HG03097 (cell line): ENCODE data around the gene BDH1.
"Not testable (repeated sequence)": the region's sequence is repeated elsewhere in the genome, so short reads cannot be mapped to it uniquely, and the experiment has no call there.

ENCODE experiments used
- ATAC-seq: cut with Tn5 transposase; IDR thresholded peaks from one replicate; pipeline ENCODE4 v1.9.1; 2021; ENCODE audit not compliant: unreplicated experiment, low FRiP score

The BDH1 gene, protein sequence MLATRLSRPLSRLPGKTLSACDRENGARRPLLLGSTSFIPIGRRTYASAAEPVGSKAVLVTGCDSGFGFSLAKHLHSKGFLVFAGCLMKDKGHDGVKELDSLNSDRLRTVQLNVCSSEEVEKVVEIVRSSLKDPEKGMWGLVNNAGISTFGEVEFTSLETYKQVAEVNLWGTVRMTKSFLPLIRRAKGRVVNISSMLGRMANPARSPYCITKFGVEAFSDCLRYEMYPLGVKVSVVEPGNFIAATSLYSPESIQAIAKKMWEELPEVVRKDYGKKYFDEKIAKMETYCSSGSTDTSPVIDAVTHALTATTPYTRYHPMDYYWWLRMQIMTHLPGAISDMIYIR

DNA sequence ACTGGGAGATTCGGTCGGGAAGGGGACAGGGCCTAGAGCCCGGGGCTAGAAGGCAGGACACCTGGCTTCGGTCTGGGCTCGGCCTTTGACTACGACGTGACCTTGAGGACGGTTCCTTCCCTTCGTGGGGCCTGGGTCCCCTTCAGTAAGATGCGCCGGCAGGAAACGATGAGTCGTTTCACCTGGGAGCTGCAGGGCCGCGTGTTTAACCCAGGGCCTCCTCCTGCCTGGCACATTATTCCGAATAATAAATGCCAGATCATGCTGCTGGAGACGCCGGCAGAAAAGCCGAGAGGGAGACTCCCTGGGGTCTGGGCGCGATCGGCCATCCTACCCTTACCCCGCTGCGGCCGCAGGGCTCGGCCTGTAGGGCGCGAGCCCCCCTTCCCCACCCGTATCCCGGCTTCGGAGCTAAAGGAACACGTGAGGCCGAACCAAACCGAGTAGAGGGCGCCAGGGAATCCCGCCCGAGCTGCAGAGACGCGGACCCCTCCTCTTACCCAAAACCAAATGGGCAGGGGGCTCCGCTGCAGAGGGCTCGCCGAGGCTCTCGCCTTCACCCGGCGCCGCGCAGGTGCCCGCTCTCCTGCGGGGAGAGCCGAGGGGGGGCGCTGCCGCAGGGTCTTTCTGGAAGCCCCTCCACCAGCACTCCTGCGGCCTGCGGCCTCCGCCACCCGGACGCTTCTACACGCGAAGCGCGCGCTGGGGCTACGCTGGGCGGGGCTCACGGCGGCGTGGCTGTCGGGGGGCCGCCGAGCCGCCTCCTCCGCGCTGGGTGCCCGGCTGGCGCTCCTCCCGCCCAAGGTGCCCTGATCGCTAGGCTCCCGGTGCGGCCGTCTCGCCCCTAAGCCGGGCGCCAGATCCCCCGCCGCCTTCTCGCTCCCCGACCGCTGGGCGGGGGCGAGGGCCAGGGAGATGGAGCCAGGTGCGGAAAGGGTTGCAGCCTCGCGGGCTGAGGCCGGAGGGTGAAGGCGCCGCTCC is at the start of gene BDH1:
Gene BDH1, minus strand, starts transcription at position 688 of the 981 bp plus-strand sequence. CDS start 9,525 bp downstream, outside the sequence.
- ATAC-seq = peak; percentile 29

DNA sequence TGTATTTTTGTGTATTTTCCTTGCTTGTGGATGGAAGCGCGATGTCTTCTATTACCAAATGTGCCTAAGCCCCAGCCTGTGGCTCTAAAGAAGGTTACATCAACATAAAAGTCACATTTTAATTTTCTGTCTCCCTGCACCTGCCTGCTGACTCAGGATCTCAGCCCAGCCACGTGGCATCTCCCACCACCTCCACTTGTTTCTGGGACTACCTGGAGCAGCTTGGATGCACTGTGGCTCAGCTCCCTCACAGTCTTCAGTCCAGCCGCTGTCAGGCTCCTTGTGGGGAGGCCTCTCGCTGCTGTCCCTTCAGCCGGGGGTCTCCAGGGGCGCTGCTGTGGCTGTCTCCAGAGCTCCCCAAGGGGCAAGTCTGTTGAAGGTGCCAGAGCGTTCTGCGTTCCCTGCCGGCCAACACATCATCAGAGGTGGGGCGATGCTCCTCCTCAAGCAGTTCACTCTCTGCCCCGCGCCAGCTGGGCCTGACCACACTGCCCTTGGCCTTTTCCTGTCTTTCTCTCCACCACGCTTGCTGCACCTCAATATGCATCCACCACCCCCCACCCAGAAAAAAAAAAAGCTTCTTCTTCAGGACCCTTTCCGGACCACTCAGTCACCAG is 47.7 kb upstream of the BDH1 start:
- no peak for ATAC-seq

DNA sequence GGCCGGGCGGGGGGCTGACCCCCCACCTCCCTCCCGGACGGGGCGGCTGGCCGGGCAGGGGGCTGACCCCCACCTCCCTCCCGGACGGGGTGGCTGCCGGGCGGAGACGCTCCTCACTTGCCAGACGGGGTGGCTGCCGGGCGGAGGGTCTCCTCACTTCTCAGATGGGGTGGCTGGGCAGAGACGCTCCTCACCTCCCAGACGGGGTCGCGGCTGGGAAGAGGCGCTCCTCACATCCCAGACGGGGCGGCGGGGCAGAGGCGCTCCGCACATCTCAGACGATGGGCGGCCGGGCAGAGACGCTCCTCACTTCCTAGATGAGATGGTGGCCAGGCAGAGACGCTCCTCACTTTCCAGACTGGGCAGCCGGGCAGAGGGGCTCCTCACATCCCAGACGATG is 46.6 kb upstream of the BDH1 start:
- ATAC-seq = not testable (repeated sequence)

DNA sequence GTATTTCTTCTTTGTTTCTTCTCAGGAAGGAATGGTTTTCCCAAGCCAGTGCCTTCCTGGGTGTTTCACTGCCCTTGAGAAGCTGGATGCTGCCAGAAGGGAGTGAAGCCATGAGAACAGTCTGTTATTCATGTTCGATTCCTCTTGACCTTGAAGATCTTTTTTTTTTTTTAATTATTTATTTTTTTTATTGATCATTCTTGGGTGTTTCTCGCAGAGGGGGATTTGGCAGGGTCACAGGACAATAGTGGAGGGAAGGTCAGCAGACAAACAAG is 45.7 kb upstream of the BDH1 start:
- ATAC-seq = not testable (repeated sequence)

DNA sequence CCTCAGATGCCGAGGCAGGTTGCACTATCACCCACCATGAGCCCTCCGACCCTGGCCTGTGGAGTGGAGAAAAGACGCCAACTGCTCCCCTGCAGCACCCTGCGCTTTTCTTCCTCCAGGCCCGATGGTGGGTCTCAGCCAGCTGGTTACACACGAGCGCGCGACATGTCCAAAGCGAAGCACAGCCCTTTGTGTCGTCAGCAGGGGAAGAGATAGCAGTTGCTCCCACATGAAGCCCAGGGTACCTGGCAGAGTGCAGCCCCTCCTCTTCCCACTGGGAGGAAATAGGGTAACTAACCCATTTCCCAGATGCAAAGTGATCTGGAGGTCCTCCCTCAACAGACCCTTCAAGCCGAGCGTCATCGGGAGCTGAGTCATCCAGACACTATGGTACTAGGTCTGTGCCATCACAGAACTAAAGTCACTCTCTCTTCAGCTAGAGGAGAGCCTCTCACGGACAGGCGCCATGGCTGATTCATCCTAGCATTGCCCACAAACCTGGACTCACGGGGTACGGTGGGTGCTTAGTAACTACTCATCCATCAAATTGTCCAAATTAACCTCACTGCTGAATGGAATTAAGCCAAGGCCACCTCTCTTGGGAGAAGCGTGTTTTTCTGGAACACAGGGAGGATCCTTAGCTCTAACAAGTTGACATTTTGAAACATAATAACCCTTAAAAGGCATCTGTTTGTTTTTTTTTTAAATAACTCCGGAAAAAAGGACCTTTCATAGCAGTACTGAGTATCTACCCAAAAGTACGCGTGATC is 45.2 kb upstream of the BDH1 start:
- ATAC-seq = no peak

DNA sequence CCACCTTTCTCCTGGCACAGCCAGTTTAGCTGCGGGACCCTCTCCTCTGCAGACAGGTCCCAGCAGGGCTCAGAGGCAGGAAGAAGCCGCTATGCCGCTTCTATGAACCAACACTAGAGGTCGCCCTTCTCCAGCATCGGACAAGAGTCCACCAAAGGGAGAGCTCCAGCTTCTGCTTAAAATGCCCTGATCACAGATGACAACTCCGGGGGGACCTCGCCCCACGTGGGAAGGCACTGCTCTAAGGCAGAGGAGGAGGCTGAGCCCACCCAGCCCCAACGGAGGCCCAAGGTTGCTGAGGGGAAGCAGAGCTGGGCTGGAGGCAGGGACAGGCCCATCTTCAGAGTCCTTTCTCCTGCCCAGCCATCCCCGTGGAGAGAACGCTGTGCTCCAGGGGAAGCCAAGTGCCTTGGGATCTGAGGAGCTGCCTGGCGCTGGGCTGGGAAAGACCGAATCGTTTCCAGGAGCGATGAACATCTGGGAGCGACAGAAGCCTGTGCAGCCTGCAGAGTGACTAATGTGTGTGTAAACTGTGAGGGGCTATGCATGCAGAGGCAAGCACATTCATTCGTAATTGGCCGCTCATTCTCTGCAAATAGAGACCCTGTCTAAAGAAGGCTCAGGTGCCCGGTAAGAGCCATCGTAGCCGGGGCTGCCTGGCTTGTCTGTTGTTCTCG is 43.5 kb upstream of the BDH1 start:
- no peak for ATAC-seq

DNA sequence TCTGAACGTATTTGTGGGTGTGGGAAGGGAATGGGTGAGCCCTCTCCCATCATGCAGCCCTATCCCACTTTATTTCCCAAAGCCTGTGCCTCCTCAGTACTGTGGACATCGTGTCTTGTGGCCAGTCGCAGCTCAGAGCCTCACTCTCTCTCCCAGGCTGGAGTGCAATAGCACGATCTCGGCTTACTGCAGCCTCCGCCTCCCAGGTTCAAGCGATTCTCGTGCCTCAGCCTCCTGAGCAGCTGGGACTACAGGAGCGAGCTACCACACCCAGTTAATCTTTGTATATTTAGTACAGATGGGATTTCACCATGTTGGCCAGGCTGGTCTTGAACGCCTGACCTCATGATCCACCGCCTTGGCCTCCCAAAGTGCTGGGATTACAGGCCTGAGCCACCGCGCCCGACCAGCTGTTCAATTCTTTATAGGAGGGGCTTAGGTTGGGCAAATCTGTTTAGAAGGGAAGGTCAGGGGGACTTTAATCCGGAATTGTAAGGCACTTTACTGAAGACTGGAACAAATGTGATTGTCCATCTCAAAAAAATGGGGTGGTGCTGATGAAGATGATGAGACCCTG is 42.7 kb upstream of the BDH1 start:
- ATAC-seq = no peak

DNA sequence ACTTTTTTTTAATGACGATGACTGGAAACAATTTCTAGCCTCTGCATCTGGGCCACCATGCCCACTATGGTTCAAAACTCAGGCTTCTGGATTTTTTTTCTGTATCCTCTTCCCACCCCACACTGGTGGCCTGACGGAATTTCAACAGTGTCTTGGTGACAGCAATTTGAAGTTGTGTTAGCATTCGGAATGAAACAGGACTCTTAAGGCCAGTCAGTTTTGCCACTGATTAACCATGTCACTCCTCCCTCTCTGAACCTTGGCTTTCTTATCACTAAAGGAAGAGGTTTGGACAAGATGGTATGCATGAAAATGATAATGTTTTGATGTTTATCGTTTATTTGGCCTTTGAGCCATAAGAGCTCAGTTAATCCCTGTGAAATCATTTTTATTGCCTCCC is 41.6 kb upstream of the BDH1 start:
- ATAC-seq = no peak

DNA sequence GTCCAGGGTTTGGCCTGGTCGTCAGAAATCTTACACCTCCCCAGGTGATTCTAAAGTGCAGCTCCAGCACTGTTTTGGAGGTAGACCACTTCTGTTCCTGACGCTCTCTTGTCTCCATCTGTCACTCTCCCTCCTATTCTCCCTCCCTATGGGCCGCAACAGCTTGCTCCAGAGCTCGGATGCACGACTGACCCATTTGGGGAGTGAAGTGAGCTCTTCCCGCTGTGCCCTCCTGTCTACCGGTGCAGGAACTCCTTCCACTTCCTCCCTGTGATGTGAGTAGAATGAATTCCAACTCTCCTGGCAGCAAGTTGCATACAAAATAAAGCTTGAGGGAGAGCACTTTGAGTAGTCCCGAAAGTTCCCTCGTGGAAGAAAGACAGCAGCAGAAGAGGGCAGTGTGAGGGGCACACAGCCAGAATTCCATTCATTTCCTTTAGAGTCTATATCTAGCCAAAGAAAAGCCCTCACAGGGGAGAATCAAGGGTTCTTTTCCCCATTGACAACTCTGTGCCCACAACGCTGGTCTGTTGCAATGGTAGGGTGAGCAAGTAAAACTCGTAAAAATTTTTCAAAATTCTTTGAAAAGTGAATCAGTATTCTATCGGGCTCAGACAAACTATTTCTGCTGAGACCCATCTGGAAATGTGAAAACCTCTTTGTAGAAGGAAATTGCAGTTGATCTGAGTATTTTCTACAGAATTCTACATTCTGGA is 39.9 kb upstream of the BDH1 start:
- ATAC-seq = no peak

DNA sequence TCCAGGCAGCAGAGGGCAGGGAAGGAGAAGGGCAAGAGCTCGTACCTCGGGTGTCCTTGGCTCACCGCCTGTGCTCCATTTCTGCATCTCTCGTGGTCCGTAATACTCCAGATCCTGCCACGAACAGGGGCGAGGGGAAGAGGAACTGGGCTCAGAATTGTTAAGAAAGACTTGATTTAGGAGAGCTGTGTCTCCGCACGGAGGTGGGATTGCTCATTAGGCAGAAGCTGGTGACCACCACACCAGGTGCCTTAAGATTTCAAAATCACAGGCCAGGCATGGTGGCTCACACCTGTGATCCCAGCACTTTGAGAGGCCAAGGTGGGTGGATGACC is 37.2 kb upstream of the BDH1 start:
- ATAC-seq = no peak

DNA sequence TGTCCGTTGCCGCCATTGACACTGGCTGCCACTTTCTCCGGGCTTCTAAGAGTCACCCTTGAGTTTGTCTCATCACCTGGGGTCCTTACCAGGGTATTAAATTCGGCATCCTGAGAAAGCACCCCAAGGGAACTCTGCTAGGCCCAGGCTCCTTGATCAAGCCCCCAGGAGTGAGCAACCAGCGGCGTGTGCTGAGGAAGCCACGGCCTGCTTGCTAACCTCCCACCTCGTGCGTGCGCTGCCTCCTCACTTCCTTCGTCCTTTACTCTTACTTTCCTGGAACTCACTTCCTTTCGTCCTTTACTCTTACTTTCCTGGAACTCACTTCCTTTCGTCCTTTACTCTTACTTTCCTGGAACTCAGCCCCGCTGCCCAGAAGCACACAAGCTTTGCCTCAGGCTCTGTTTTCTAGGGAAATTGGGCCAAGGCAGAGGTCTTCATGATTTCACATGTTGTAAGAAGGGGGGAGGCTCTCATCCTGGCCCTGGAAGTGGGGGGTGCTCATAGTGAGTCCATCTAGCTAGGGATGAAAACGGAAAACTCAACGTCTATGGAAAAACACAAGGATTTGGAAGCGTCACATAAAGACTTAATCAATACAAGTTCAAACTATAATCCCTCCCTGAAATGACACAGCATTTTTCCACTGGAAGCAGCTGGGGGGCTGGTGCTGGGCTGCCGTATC is 36.7 kb upstream of the BDH1 start:
- no peak for ATAC-seq

DNA sequence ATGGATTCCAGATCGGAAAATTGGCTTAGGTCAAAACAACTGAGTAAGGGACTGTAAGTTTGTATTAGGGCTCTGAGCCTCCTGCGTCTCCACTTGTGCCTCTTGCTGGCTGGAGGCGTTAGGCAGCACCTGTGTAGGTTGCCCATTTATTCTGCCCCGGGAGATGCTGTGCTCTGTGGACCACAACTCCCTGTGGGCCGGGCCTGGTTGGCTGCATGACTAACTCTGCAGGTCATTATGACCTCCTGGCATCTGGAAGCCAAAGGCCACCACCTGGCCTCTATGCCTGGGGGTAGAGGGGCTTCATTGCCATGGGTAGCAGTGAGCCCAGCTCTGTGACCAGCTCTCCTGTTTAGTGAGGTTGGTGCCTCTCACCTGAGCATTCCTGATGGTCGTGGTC is 36.0 kb upstream of the BDH1 start:
- ATAC-seq = no peak

DNA sequence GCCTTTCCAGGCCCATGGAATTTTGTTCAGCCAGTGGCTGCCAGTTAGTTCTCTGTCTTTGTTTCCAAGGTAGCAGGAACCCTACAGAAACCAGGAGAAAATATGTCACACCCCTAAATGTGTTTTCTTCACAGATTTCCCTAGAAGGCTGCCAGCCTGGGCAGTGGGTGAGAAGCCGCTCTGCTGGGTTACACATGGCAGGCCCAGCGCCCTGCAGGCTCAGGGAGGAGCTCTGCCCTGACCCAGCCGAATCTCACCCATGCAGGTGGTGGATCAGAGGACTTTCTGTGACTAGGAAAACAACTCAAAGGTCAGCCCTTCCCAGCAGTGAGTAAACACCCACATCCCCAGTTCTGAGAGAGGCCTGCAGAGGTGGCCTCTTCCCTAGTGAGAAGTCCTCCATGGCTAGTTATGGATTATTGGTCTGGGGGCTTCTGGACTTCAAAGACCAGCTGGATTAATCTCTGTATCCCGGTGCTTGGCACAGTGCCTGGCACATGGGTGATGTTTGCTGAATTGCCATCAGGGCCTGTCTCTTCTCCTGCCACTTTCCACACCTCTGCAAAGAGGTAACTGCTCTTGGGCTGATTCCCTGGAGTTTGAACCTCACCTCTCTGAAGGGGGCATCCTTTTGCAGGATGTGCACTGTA is 34.7 kb upstream of the BDH1 start:
- no peak for ATAC-seq

DNA sequence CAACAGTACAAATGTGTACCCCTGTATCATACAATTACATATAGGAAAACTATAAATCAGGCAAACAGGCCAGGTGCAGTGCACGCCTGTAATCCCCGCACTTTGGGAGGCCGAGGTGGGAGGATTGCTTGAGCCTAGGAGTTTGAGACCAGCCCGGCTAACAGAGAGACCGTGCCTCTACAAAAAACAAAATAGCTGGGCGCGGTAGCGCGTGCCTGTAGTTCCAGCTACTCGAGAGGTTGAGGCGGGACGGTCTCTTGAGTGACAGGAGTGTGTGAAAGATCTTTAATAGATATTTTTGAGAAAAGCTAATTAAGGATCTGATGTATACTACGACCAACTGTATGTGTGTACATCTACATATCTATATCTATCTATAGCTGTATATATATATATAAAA is 33.8 kb upstream of the BDH1 start:
- ATAC-seq = no peak

DNA sequence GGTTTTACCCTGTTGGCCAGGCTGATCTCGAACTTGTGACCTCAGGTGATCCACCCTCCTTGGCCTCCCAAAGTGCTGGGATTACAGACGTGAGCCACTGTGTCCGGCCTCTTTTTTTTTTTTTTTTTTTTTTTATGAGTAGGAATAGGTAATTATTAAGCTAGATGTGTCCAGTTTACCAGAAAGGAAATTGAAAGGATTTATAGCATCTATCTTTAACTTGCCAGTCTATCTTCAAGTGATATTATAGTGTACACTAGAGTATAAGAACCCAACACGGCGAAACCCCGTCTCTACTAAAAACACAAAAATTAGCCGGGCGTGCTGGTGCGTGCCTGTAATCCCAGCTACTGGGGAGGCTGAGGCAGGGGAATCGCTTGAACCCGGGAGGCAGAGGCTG is 31.0 kb upstream of the BDH1 start:
- ATAC-seq = not testable (repeated sequence)

DNA sequence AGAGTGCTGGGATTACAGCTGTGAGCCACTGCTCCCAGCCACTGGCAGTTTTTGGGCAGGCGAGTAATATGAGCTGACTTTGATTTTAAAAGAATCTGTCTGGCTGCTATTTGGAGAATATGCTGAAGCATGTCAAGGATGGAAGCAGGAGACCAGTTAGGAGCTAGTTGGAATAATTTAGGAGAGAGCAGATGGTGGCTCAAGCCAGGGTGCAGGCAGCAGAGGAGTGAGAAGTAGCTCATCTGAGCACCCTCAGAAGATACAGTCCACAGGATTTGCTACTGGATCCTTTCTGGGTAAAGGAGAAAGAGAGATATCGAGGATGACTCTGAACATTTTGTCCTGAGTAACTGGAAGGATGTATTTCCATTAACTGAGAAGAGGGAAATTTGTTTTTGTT is 30.4 kb upstream of the BDH1 start:
- no peak for ATAC-seq

DNA sequence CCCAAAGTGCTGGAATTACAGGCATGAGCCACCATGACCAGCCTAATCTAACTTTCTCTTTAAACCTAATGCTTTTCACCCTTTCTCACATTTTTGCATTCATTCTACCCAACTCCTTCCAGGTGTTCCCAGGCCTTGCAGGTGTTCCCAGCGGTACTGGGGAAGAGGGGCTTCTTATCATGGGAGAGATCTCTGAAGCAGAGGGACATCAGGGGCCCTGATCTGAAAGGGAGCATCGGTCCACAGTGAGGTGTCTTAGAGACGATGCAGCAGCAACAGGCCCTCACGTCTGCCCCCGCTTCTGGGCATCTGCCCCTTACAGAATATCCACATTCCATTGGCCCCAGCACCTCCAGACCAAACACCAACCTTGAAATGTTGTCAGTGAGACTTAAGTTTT is 29.0 kb upstream of the BDH1 start:
- no peak for ATAC-seq

DNA sequence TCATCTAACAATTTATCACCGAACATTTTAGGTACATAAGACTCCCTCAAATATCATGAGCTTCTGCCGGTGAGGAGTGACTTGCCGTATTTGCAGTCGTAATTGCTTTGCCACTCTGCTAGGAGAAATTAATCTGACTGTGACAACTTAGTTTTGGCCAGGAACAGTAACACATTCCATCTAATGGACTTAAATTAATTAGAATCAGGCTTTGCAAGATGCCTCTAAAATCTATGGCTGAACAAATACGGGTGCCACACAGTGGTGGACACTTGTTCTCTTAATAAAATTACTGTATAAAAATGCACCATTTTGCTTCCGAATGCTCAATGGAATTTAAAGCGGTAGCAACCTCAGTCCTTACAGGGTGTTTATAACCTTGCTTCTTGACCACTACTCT is 27.6 kb upstream of the BDH1 start:
- no peak for ATAC-seq
